NCI-H2081 (cell line): ENCODE data around the gene IDI2.
"Not testable (repeated sequence)": the region's sequence is repeated elsewhere in the genome, so short reads cannot be mapped to it uniquely, and the experiment has no call there.

ENCODE experiments used
- DNase-seq, 2 experiments: peaks; one replicate each; lab custom pipeline; 2025; lab: John Stamatoyannopoulos, UW

IDI2 gene

DNA sequence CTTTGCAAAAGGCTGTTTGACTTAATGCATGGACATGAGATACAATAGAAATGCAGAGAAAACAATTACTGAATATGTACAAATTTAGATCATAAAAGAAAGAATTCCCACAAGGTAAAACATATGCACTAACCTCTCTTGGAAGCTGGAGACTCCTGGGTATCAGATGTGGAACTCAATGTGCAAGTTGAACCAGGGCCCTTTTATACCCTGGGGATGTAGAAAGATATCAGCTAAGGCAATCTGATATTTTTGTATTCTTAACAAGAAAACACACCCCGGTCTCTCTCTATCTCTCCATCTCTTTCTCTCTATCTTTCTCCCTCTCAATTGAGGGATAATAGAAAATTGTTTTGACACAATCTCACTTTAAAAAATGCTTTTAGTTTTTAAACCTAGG, at the start of gene IDI2:
Gene IDI2 (minus strand): TSS at position 177 of the 400 bp plus-strand sequence. CDS start 1,136 bp downstream, outside the sequence.
- no peak for DNase-seq

DNA sequence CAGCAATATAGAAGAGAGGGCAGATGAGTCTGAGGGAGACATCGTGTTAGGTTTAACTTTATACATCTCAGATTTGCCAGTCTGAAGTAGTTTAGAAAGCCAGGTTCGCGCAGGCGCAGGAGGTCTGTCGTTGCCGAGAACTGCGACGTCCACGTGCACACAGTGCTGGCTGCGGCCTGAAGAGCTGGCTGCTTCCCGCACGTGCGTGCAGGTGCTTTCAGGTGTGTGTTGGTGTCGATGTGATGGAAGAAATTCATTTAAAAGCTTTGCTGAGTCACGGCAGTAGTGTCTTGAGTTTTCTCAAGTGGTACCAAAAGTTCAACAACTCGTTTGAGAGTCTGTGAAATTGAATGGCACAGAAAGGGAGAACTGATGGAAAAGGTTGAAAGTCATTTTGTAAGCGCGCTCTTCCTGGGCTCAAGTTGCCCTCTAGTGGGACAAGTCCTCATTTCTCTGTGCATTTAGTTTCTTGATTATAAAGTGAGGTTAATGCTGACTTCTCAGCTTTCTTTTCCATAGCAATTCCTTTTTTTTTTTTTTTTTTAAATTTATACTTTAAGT, 49.2 kb upstream of the IDI2 start:
- DNase-seq: no peak

DNA sequence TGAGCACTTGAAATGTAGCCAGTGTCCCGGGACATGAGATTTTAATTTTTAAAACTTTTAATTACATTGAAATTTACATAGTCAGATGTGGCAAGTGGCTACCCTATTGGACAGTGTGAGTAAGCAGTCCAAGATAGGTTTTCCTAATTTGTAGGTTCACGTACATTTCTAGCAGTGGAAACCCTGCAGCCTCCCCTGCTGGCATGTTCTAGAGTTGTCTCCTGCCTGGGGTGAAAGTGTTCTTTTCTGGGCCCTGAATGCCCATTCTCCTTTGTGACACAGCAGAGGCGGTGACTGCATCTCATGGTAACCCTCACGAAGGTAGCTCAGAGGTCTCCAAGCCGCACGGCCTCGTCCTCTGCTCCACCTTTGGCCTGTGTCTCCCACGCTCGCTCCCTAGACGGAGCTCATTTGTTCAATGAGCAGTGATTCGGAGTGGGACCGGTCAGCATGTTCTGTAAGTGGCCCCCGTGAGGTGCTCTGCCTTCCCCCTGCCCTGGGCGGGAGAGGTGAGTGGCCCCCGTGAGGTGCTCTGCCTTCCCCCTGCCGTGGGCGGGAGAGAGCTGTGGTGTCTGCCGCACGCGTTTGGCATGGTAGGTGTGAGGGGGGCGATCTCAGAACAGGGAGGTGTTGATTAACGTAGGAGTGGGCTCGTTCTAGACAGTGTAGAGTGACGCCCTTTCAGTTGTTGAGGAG, 48.5 kb upstream of the IDI2 start:
- DNase-seq: no peak

DNA sequence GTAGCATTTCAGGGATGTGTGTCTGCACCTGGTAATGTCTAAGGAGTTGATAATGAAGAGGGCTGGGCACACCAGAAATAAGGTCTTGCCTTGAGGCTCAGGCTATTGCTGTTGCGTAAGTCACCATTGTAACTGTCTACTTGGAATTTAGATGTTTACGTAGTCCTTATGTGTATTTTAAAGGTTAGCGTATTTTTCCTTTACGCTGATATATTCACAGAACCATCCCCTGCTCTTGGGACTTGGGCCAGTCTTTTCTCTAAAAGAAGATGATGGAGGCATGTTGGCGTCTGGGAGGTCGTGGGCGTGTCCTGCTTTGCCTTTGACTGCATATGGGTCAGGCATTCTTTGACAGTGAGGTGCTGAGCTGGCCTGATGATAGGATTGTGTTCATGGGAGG, 45.3 kb upstream of the IDI2 start:
- no peak for DNase-seq

DNA sequence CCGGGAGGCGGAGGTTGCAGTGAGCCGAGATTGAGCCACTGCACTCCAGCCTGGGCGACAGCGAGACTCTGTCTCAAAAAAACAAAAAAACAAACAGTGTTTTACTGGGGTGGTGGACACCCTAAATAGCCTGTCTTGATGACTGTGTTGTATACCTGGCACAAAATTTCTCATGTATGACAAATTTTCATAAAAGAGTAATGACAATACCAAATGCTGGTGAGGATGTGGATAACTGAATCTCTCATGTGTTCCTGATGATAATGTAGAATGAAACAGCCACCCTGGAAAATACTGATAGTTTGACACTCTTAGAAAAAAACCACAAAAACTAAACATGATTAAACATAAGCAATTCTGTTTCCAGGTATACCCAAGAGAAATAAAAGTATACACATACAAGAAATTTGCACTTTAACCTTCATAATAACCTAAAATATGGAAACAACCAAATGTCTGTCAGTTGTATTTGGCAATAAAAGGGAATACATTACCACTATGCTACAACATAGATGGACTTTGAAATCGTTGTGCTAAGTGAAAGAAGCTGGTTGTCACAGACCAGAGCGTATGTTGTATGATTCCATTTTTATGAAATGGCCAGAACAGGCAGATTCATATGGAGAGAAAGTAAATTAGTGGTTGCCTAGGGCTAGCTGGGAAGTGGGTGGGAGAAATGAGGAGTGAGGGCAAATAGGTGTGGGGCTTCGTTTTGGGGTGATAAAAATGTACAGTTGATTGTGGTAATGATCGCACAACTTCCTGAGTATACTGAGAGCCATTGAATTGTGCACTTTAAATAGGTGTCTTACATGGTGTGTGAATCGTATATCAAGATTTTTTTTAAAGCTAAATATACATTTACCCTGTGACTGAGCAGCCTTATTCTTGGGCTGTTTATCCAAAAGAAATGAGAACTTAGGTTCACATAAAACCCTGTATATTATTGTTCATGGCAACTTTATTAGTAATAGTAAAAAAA, 43.0 kb upstream of the IDI2 start:
- no peak for DNase-seq

DNA sequence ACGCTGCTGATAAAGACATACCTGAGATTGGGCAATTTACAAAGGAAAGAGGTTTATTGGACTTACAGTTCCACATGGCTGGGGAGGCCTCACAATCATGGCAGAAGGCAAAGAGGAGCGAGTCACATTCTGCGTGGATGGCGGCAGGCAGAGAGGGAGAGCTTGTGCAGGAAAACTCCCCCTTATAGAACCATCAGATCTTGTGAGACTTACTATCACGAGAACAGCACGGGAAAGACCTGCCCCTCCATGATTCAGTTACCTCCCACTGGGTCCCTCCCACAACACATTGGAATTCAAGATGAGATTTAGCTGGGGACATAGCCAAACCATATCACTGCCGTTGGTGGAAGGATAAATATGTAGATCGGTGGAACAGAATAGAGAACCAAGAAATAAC, 41.1 kb upstream of the IDI2 start:
- not testable (repeated sequence) for DNase-seq

DNA sequence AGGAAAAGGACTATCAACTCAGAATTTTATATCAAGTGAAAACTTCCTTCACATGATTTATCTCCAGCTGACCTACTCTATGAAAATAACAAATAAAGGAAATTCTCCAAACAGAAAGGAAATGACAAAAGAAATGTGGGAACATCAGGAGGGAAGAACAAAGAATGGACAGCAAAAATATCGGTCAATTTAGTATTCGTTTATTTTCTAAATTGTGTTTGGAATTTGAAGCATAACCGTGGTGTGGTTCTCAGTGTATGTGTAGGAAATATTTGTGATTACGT, 39.2 kb upstream of the IDI2 start:
- no peak for DNase-seq

DNA sequence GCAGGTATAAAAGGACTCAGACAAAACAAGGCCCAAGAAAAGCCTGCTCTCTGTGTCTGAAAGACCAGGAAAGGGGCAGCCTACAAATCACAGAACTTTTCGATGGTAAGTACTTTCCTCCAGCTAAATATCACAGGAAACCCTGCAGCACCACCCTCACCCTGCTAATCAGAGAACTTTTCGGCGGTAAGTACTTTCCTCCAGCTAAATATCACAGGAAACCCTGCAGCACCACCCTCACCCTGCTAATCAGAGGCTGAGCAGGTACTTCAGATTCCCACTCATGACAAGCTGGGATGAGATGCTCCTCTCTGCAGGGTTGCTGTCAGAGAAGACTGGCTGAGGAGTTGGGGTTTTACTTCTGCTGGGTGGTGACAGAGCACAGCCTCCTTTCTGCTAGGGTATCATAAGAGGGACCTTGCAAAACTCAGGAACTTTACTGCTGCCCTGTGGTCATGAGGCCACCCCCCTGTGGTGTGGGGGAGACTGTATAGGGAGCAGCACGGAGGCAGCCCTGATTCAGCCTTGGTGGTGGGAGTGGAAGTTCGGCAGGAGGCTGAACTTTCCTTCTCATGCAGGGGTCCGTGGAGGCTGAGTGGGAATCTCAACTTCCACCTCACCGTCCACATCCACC, 37.7 kb upstream of the IDI2 start:
- DNase-seq: no peak

DNA sequence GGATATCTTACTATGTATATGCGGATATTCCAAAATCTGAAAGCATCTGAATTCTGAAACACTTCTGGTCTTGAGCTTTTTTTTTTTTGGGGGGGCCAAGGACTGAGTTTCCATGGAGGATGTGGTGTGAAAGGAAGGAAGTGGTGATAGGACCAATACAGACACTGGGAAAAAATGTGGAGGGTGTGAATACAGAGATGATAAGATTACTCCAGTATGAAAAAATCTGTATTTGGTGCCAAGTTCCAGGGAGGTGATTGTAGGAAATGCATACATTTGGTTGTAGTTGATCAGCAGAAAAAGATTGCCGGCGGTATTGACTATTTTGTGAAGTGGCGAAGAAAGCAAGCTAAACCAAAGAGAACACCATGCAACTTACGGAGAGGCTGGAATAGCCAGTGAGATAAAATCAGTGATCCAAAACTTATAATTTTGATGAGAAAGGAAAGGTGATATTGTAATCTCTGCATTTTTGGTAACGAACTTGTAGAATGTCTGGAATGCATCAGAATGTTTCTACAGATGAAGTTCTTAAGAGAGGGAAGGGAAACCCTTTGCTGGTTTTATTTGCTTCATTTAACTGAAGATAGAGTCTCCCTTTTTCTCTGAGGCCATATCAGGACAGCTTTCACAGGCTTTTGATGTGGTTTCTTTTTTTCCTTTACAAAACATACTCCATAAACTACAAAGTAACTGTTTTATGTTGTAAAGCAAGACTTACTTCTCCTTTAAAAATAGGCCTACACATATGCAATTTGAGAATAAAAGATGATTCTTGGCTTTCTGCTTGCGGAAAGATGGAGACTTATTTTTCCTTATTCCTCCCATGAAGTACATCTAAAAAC, 36.5 kb upstream of the IDI2 start:
- no peak for DNase-seq

DNA sequence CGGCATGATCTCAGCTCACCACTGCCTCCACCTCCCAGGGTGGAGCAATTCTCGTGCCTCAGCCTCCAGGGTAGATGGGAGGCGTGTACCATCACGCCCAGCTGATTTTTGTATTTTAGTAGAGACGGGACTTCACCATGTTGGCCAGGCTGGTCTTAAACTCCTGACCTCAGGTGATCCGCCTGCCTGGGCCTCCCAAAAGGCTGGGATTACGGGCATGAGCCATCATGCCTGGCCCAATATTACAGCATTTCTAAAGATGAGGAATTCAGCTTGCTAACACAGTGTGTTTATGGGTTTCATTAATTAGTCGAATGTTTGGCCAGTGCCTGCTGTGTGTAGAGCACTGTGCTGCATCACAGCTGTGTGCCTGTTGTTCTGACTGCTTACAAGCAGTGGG, 34.2 kb upstream of the IDI2 start:
- peak in 1 of 2 experiments; percentile 14 for DNase-seq

DNA sequence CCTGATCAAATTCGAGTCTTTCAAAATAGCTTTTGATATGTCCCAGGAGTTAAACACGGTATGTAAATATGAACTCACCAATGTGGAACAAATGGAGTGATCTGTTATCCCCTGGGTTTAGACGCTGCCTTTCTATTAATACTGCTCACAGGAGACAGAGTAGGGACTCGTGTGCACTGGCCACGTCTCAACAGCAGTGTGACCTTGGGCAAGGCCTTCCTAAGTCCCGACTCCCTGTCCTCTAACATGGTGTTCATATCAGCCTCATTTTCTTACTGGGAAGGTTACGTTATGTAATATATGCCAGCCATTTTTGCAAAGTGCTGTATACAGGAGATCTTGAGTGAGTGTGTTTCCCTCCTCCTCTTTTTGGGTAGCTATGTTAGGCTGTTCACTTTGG, 32.4 kb upstream of the IDI2 start:
- DNase-seq: no peak

DNA sequence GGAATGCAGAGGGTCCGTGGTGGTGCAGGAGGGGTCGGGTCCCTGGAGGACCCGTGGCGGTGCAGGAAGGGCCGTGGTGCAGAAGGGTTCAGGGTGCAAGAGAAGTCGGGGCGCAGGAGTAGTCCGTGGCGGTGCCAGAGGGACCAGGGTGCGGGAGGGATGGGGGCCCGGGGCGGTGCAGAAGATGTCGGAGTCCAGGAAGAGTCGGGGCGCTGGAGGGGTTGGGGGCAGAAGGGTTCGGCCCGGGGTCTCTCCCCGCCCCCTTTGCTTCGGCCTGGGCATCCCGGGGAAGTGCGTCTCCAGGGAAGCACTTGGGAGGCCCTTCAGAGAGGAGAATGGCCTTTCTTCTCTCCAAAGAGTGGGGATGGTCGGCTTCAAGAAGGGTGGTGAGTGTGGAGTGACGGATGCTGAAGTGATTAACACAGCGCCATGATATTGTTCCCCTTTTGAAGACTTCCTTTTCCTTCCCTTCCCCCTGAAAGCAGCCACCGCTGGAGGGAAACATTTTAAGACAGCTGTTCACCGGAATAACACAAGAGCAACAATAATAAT, 31.5 kb upstream of the IDI2 start:
- DNase-seq: no peak

DNA sequence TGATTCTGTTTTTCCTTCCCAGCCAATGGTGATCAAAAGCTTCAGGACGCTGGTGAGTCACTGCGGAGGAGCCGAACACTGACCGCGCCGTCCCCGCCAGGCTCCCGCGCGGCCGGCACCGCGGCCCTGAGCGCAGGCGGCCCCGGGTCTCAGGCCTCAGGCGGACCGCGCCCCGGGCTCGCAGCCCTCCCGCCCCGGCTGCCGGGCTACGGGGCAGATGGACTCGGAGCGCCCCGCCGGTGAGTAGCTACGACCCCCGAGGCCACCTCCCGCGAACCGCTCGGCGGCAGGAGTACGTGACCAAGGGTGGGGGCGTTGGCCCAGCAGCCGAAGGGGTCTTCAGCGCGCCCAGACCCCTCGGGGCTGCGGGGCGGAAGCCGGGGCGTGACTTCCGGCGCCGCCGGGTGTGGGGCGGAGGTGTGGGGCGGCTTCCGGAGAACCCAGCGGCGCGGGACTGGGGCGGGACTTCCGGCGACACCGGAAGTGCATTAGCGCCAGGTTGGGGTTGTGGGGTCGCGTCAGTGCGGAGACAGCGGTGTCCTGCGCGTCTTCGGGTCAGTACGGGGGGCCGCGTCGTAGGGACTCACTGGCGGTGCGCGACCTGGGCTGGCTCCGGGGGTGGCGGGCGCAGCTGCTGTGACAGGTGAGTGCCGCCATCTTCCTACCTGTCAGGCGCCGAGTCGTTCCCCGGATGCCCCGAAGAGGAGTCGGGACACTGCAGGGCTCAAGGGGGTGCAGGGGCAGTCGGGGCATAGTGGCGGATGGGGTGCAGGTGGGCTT, 30.9 kb upstream of the IDI2 start, which contains the start of gene WDR37:
Gene WDR37 (plus strand): TSS at position 60 of the 780 bp plus-strand sequence. CDS start 15,771 bp downstream, outside the sequence.
- peak; percentile 70 to 72 for DNase-seq

DNA sequence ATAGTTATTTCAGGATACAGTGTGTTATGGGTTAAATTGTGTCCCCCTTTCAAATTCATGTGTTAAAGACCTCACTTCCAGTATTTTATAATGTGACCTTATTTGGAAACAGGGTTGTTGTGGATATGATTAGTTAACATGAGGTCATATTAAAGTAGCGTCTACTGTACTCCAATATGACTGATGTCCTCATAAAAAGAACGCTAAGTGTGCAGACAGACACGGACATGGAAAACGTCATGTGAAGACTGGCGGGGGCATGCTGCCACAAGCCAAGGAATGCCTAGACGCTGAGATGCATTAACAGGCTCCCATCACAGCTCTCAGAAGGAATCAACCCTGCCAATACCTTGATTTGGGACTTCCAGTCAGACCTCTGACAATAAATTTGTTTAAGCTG, 29.0 kb upstream of the IDI2 start:
- no peak for DNase-seq

DNA sequence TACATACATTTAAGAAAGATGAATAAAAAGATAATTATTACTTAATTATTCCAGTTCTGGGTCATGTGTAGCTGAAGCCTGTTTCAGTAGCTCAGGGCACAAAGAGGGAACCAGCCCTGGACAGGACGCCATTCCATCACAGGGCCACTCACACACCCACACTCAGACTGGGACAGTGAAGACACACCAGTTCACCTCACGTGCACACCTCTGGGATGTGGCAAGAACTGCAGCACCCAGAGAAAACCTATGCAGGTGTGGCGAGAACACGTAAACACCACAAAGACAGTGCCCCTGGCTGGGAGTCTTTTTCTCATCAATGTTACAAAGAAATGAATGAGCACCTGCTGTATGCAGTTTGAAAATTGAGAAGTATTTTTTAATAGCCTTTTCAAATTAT, 24.9 kb upstream of the IDI2 start:
- DNase-seq: peak in 1 of 2 experiments; percentile 8

DNA sequence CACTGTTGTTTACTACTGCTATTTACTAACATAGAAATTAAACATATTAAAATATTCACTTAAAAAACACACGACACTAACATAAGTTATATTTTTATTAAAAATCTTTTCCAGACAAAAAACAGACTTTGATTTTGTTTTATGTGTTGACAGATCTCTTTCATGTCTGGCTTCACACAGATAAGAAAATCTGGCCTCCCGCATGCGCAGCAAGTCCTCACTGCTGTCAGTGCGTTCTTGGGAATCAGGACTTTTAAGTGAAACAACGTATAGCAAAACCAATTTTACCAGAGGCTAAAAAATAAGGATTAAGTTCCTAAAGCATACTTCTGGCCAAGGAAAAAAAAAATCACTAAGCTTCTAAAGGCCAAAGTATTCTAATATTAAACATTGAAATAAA, 24.5 kb upstream of the IDI2 start:
- DNase-seq: no peak

DNA sequence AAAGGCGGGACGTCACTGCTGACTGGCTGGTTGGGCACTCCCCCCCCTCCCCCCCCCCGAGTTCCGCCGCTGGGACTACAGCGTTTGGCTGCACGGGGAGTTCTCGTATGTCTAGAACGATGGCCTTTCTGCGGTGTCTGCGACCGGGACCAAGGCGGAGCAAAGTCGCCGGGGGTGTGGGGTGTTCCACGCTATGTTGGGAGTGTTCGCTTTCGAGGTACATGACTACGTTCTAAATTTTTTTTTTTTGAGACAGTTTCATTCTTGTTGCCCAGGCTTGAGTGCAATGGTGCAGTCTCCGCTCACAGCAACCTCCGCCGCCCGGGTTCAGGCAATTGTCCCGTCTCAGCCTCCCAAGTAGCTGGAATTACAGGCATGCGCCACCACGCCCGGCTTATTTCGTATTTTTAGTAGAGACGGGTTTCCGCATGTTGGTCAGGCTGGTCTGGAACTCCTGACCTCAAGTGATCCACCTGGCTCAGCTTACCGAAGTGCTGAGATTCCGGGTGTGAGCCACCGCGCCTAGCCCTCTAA, 23.8 kb upstream of the IDI2 start:
- no peak for DNase-seq

DNA sequence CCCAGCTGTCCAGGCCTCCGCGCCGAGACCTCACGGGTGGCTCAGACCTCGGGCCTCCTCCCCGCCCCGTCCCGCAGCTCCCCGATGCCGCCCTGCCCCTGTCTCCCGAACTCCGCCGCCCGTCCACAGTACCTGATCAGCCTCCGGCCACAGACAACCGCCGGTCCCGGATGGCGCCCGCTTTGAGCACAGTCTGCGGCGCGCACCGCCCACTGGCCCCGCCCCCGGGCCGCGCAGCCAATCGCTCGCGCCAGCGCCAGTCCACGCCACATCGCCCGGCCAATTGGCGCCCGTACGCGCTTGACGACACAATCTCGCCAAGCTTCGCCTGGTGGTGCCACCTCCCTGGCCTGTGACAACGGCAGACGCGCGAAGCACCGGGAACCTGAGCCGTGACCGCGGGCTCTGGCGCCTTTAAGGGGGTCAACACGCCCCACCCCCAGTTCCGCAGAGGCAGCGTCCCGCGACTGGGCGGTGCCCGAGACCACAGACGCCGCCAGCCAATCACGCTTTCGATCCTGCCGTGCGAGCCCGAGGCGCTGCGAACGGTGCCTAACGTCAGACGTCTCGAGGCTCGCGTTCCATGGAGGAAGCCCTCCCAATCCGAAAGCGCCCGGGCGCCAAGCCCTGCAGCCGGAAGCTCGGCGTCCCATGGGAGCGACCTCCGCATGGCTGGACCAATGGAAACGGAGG, 23.2 kb upstream of the IDI2 start, which contains the start of gene IDI1:
Gene IDI1 (minus strand): TSS at position 388 of the 693 bp plus-strand sequence. CDS start 116 bp downstream, at position 272.
- DNase-seq: peak; percentile 97 to 98

DNA sequence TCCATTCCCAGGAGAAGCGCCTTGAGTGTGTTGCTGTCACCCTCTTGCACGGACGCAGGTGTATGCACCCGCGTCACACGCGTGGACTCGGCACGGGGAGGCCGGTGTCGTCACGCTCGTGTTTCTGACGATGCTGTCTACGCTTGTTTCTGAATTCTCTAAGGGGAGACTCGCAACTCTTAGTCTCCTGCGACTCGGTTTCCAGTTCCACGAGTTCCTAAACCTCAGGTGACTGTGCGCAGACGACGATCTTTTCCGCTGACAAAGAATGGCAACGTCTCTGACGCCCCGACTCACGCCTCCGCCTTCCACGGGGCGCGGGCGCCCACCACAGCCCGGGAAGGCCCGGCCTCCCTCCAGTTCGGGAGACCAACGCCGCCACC, 22.7 kb upstream of the IDI2 start:
- no peak for DNase-seq
